GM08714 (cell line): Measurements from ENCODE around the gene FASTK.

Source experiments
- H3K4me3 ChIP-seq: fragments of 200-500 bp; sonication (Bioruptor generic); 2 replicates; pipeline ENCODE4 v1.5.1; 2014; ENCODE audit warnings: mild to moderate bottlenecking, low read length, inconsistent platforms
- ZNF274 ChIP-seq: IDR thresholded peaks from 2 replicates; pipeline ENCODE4 v1.6.1; 2012; ENCODE audit warnings: mild to moderate bottlenecking, low read depth, low read length

FASTK gene

DNA sequence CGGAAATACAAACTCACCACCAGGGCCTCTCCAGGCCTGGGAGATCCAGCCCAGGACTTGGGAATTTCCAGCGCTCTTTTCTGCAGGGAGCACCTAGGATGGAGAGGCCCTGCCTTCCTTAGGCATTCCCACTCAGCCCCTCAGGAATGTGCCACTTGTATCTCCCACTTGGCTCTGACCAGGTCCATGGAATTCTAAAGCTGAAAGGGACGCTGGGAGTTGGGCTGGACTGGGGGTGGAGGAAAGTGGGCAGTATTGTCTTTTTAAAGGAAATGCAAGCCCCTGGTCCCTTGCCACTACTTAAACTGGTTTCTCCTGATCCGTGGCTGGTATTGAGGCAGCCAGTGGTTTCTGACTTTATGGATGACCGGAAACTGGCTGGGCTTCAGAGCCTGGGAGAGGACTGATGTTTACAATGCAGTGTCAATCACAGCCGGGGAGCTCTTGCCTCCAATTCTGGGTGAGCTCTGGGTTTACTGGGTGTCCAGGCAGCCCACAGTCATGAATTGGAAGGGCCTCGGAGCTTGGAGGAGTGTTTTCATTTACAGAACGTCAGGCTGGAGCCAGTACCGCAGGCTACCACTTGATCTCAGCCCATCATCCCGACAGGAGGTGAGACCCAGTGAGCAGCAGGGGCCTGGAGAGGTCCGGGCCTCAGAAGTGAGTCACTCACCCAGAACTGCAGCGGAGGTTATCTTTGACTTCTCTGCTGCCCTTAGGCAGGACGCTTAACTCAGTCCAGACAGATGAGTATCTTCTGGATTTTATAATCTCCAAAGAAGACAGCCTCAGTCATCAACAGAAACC lies 32.9 kb upstream of the FASTK start:
- TF ChIP-seq ZNF274 = no peak
- H3K4me3 ChIP-seq = no peak overlapping the region

DNA sequence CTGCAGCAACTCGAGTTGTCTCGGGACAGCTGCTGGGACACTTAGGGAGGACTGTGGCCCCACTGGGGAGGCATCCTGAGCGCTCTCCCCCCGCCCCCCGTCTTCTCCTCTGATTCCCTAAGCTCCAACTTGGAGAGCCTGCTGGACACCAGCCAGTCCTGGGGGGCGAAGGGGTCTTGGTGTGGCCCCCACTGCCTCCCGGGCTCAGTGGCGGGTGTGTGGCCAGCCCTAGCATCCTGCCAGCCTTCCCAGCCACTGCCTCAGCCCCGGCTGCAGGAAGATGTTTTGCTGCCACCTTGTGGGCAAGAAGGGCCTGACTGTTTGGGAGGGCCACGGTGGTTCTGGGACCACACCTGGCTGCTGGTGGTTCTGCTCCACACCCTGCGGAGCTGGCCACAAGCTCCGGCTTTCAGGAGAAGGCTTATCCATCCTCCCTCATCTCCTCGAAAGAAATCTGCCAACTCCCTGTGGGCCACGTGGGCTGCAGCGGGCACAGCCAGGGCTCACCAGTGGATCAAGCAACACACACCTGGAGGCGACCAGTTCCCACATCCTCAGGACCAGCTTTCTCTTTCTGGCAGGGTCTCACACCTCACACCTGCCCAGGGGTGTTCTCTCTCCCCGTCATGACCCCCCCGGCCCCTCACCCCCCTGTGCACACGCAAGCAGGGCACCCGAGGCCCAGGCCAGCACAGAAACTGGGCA lies 30.5 kb upstream of the FASTK start:
- TF ChIP-seq ZNF274 = no peak
- H3K4me3 ChIP-seq = no peak overlapping the region

DNA sequence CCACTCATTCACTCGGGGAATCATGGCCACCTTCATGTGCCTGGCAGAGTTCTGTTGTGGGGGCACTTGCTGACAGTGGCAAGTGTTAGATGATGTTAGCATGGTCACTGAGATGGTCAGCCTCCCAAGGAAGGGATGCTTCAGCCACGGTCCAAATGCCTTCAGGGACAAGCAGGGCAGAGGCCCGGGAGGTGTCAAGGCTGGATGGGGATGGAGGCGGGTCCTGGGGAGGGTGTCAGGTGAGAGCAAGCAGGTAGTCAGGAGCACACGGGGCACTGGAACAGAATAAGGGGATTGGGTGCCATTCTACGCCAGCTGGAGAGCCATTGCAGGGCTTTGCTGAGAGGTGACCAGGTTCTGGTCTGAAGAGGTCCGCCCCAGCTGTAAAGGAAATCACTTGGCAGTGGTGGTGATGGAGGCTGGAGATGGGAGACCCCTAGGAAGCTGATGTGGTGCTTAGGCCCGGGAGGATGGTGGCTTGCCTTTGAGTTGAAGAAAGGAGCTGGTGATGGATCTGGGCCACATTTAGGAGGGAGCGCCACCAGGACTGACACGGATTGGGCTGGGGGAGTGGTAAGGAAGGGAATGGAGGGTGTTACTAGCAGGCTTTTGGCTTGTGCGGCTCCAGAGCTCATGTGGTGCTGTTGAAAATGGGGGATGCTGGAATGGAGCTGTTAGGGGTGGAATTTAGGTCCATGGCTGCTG lies 29.8 kb upstream of the FASTK start:
- no peak for TF ChIP-seq ZNF274
- no peak overlapping the region for H3K4me3 ChIP-seq

DNA sequence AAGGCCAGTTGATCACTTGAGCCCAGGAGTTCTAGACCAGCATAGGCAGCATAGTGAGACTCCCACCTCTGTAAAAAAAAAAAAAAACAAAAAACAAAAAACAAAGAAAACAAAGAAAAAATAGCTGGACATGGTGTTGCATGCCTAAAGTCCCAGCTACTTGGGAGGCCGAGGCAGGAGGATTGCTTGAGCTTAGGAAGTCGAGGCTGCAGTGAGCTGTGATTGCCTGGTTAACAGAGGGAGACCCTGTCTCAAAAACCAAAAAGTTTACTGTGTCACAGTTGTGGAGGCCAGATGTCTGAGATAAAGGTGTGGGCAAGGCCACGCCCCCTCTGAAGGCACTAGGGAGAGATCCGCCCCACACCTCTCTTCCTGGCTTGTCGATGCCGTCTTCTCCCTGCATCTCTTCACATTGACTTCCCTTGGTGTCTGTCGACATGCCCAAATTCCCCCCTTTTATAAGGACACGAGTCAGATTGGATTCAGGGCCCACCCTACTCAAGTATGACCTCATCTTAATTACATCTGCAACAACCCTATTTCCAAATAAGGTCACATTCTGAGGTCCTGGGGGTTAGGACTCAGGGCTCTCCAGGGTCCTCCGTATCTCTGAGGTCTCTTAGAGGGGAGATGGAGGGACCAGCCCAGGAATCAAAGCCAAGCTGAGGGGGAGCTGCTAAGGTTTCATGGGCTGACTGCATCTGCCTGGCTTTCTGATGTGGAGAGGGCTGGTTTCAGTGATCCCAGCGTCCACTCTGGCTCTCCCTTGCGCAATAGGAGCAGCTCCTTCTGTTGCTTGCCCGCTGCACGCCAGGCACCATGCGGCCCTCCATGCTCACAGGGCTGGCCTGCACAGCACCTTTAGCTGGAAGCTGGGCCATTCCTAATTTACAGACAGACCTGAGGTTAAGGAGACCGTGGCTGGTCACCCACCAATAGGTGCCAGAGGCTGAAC lies 28.8 kb upstream of the FASTK start:
- no peak for TF ChIP-seq ZNF274
- no peak overlapping the region for H3K4me3 ChIP-seq

DNA sequence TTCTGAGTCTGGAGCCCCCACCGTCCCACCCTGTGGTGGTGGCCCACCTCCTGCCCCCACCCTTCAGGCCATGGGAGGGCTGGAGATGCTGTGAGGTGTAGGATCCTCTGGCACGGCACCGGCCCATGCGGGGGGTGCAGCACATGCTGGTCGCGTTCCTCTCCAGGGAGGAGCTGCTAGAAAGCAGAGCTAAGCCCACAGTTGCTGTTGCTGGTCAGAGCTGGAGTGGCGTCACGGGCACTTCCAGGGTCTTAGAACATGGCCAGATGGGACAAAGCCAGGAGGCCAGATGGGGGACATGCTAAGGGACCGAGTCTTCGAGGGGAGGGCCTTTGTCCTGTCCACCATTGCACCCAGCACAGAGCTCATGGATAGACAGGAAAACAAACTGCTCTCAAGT lies 27.3 kb upstream of the FASTK start:
- no peak for TF ChIP-seq ZNF274

DNA sequence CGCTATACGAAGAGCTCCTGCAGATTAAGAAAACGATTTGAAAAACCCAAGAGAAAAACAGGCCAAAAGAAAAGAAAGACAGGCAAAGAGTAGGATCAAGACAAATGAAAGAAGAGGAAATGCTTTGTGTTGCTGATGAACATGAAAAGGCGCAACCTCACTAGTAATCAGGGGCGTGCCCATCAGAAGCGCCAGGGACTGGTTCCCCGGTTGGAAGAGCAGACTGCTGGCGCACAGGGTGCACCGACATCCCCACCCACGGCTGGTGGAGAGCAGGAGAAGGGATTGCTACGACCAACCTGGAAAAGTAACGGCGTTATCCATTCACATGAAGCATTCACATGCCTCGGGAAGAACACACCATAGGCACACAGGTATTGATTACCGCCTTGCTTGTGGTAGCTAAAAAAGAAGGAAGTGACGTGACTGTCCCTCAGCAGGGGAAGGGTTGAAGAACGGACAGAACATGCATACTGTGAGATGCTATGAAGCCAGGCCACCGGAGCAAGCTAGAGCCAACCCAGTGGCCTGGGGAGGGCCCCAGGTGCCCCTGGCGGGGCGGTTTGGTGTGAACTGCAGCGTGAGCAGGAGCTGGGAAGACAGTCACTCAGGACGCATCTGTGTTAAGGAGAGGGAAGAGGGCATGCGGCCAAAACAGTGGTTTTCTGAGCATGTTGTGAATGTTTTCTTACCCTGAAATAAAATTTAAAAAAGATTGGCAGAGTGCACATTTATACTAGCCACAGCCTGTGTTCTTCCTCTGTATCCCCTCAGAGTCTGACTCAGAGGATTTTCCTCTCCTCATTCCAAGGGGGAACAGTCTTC lies 24.0 kb upstream of the FASTK start:
- no peak overlapping the region for H3K4me3 ChIP-seq

More for the DNA sequence above, 27.3 kb upstream of the FASTK start:
- no peak overlapping the region for H3K4me3 ChIP-seq

DNA sequence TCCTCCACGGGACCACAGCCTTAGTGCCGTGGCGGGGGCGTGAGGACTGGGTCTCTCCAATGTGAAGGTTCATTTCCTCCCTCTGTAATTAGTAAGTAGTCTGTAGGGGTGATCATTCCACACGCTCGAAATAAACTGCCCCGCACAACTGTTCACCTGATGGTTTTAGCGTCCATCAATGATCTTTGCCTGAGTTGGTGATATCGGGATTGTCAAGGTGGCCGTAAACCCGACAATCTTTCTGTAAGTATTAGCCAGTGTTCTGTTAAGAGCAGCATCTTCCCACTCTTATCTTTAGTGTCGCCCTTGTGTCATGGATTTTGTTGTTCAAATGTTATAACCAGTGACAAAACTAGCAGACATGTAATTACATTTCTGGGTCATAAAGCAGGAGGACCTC lies 23.4 kb upstream of the FASTK start:
- no peak overlapping the region for H3K4me3 ChIP-seq

More for the DNA sequence above, 24.0 kb upstream of the FASTK start:
- no peak for TF ChIP-seq ZNF274

DNA sequence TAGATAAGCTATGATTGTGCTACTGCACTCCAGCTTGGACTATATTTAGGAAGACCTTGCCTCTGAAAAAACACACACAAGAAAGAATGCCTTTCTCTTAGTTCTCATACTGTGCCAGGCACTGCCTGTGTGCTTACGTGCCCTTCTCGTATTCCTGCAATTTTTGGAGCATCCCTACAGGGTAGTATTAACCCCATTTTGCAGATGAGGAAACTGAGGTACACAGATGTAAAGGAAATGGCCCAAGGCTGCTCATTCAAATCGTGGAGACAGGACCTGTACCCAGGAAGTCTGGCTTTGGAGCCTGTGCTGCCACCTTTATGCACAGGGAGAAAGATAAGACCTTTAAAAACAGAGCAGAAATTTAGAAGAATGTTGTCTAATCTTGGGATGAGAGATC lies 22.4 kb upstream of the FASTK start:
- H3K4me3 ChIP-seq = no peak overlapping the region
- no peak for TF ChIP-seq ZNF274

More for the DNA sequence above, 23.4 kb upstream of the FASTK start:
- TF ChIP-seq ZNF274 = no peak

DNA sequence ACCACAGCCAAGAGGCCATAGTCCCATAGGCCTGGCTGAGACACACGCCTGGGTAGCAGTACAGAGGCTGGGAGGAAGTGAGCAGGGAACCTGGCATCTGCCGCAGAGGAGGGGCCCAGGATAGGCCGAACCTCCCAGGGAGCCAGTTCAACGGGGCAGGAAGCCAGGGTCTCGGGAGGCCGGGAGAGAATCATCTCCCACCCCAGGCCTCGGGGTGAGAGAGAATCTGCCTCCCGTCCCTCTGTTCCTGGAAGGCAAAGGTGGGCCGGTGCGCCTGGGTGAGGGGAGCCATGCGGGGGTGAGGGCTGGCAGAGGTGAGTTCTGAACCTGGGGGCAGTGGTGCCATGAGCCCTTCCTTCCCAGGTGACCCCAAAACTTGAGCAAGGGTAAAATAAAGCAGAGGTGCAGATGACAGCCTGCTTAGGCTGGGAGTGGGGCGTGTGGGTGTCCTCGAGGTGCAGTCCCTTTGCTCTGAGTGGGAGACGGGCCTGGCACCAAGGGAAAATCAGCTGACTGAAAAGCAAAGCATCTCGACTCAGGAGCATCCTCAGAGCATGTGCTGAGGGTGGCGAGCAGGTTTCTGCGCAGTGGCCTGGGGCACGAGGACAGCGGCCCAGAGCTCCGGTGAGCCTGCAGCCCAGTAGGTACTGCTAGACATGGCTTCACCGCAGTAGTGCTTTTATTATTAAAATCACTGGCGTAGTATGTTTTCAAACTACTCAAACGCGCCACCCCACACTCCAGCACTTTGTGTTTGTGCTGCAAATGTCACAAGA lies 21.2 kb upstream of the FASTK start:
- TF ChIP-seq ZNF274 = no peak
- no peak overlapping the region for H3K4me3 ChIP-seq

DNA sequence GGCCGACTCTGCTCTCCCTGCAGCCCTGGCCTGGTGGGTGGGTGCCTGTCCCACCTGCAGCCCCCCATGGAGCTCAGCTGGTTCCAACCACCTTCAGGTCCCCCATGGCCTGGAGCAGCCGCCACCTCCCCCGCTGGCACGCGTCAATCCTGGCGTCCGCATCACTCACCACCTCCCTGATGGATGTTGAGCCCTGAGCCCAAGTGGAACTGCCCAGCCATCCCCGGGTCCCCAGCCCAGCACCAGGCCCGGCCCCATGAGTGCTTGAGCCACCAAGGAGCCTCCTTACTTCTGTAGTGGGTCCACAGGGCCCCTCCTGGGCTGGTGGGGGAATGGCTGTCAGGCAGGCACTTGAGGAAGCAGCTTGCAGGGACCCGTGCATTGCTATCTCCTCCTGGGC lies 20.3 kb upstream of the FASTK start:
- H3K4me3 ChIP-seq = no peak overlapping the region
- no peak for TF ChIP-seq ZNF274

DNA sequence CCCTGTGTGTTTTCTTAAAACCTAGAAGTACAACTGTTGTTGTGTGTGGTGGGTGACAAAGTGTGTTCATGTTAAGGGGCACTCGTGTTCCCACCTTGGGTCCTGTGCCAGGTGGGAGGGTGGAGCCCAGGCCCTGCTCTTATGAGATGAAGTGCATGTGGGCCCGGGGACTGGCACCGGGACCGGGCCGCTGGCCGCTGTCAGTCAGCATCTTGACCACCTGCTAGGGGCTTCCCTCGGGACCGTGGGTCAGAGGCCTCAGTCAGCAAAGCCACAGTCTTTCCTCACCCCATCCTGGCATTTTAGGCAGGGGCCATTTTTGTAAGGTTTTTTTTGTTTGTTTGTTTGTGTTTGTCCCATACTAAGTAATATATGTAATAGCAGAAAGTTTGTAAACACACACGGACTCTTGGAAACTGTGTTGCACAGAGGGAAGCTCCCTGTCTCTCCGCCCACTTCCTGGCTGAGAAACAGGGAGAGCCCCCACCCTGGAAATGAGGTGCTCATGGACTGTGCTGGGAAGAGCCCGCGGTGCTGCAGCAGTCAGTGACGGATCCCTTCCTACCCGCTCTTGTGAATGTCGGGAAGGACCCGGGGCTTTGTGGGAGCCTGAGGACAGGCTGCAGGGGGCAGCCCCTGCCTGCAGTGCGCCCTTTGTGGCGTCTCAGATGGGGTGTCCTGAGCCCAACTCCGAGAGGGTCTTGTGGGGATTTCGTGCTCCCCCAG lies 19.0 kb upstream of the FASTK start:
- no peak for TF ChIP-seq ZNF274
- H3K4me3 ChIP-seq = no peak overlapping the region
